Effector CD8-positive, alpha-beta T cell (primary cell): ENCODE data around the gene ZYG11A.

ENCODE experiments used
- DNase-seq: peaks from one replicate; lab custom pipeline; 2025; lab: John Stamatoyannopoulos, UW

Gene ZYG11A

DNA sequence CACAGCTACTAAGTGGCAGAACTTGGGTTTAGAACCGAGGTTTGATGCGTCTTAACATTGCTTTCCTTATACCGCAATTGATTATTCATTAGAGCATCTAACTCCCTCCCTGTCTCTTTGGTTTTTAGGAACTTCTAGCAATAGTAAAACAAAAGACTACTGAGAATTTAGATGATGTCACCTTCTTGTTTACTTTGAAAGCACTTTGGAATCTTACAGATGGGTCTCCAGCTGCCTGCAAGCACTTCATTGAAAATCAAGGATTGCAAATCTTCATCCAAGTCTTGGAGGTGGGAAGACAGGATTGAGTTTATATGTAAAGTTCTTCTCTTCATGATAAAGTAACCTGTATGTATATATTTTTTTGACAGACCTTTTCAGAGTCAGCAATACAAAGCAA, 35.0 kb downstream of the ZYG11A start:
- DNase-seq = no peak

DNA sequence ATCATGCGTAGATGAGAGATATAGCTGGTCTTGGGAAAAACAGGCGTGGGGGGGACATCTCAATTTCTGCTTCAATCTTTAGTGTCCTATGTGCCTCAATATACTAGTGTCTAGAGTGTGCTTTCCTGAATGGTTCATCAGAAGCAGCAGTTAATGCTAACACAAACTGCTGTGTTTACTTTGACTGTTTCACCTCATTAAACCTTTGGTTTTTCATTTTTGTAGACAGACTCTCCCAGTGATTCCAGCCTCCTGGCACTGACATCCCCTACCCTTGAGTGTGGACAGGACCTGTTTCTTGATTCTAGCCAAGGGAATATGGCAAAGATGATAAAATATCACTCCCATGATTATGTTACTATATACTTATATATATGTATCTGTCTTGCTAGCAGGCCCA, 37.6 kb downstream of the ZYG11A start:
- no peak for DNase-seq

DNA sequence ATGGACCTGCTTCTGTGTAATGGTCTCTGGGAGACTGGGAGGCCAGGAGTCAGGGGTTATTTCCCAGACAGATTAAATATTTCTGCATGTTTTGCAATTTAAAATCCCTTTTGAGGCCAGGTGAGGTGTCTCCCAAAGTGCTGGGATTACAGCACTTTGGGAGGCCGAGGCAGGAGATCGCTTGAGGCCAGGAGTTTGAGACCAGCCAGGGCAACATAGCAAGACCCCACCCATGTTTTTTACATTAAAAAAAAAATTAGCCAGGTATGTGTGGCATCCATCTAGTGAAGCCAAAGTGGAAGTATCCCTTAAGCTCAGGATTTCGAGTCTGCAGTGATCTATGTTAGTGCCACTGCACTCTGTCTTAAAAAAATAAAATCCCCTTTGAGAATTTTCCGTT, 44.9 kb downstream of the ZYG11A start:
- DNase-seq = no peak

DNA sequence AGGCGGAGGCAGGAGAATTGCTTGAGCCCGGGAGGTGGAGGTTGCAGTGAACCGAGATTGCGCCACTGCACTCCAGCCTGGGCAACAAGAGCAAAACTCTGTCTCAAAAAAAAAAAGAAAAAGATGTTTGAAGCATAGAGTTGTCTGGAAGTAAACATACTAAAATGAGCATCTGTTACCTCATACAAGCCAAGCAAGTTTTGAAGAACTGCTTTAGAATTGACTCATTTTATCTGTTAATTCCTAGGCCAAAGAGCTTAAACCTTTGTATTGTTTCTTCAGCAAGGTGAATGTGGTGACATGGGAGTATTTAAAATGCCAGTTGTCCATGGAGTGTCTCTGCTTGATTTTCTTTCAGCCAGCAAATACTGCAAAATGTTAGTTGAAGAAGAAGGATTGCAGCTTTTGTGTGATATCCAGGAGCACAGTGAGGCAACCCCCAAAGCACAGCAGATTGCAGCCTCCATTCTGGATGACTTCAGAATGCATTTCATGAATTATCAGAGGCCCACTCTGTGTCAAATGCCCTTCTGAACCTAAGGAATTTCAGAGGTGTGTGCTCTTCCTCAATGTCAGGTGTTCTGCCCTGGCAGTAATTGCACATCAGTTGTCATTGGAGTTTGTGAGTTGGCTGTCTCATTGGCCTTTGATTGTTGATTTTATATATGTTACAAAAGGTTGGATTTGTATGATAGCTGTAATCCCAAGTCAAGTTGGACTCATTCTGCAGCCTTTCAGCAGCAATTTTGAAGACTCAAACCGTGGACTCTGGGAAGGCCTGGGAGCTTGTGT, 50.1 kb downstream of the ZYG11A start:
- DNase-seq = no peak

DNA sequence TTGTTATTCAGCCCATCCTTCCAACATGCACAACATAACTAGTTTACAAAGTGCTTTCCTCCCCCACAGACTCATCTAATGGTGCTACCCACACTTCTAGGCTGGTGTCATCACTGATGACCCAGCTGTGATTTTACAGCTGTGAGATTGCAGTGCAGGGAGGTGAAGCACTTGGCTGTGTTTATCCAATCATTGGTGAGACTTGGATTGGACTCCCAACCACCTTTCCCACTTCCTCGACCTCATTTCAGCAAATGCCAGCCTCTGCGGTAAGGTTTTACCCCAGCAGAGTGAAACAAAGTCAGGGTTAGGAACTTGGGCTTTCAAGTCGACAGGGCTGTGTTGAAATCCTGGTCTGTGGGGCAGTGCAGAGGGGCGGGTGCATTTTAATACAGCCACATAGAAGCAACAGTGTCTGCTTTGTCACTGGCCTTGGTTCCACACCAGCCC, 56.9 kb downstream of the ZYG11A start:
- no peak for DNase-seq

DNA sequence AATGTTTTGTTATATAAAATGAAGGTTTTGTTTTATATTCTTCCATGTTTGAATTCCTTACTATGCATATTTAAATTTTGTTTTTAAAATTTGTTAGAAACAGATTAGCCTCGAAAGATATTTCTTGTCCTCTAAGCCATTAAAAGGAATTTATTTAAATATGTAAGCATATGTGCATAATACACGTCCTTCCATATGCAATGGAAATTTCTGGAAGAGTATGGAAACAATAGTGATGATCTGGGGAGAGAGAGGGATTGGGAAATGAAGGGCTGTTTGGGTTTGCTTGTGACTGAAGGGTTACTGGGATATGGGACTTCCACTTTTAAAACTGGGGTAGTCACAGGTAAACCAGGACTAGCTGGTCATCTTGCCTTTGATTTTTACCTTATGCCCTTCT, 57.8 kb downstream of the ZYG11A start:
- no peak for DNase-seq

DNA sequence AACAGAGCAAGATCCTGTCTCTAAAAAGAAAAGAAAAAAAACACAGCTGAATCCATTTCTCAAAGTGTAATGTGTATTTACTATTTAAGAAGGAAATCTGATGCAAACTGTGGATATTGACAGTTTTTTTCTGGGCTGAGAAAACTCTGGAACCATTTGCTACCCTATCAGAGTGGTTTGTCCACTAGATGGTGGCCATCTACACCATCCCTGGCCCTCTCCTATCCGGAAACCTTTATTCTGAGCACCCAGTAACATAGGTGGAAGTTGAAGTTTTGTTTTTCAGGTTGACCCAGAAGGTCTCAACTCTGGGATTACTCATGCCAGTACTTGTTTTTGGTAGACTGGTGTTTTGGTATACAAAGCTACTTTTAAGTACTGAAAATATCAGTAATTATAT, 58.8 kb downstream of the ZYG11A start:
- DNase-seq = no peak

DNA sequence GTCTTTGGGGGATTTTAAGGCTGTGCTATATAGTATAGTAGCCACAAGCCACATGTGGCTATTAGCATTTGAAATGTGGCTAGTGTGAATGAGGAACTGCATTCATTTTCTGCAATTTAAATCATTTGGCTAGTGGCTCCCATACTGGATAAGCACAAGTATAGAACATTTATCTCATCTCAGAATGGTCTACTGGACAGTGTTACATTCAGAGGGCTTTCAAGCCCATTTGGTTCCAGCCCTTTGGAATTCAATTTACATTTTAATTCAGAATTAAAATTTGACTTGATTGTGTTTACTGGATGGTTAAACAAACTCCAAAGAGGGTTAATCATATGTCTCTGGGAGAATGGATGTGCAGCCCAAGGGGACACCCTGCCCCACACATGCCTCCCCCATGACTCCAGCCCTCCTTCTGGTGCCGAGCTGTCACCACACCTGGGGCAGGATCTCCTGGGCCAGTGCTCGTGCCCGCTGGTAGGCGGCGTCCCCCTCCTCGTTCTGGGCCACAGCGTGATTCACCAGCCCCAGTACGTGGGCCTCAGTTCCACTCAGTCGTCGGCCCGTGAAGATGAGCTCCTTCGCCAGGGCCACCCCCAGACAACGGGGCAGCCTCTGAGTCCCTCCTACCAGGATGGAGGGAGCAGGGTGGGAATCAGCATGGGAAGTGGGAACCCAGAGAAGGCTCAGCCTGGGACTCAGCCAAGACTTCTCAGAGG, 61.8 kb downstream of the ZYG11A start:
- no peak for DNase-seq

DNA sequence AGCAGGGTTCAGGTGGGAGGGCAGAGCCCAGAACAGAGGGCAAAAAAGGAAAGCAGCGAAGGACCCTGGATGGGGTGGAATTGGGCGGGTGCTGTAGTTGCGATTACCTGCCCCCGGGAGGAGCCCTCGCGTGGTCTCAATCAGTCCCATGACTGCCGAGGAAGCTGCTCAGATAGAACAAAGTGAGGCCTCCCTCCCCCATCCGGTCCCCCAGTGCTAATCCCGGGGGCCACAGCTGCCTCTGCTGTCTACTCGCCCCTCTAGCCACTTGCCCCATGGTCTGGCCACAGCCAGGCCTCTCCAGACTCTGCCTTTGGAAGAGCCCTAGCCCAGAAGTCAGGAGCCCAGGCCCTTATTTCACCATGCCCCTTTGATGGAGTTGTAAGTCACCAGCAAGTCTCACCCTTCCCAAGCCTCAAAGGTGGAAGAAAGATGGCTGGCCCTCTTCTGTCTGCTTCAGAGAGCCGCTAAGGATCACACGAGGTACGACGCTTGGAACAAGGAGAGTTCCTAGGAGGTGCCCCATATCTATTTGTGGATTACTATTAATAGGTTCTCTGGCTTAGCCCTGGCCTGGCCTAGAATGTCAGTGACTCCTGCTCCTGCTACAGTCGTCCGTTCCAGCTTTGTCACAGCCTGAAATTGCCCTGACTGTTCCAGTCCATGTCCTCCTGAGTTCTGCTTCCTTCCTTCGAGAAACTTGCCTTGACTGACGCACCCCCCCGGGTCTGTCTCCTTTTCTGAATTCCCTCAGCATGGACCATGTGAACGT, 62.6 kb downstream of the ZYG11A start:
- no peak for DNase-seq

DNA sequence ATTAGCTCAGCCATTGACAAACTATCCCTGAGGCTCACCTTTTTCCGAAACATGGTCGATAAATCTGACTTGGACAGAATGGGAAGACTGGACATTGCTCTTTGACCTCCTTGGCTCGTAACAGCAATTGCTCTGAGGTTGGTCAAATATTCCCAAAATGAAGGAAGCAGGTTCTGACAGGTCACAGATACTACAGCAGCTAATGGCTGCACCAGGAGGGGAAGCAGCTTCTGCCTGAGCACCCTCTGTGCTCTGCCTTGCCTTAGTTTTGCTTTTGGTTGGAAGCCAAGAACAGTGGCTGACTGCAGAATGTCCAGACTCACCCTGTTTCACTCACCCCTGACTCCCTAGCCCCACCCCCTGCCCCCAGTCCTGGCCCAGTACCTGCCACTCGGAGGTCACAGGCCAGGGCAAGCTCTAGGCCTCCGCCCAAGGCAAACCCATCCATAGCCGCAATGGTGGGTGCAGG, 63.6 kb downstream of the ZYG11A start:
- no peak for DNase-seq

DNA sequence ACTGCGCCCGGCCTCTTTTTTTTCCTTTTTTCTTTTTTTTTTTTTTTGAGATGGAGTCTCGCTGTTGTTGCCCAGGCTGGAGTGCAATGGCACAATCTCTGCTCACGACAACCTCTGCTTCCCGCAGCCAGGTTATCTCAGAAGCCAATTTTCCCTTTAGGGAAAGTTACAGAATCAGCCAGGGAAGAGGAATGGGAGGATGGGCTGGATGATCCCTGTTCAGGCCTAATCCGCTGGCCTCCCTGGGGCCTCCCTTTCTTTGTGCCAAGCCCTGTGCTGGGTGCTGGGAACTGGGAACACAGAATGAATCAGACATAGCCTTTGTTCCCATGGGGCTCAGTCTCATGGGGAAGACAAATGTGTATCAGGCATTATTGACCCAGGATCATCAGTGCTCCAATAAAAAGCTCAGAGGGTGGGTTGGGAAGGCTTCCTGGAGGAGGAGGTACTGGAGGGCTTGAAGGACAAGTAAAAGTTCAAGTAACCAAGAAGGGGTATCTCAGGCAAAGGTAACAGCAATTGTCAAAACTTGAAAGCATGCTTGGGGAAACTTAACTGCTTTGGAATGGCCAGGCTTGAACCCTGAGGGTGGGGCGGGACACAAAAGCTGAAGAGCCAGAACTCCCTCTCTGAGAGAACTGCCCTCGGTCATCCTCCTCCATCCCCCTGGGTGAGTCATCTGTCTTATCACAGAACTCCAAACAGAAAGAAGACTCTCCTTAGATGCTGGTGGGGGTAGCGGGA, 64.7 kb downstream of the ZYG11A start:
- DNase-seq = no peak

DNA sequence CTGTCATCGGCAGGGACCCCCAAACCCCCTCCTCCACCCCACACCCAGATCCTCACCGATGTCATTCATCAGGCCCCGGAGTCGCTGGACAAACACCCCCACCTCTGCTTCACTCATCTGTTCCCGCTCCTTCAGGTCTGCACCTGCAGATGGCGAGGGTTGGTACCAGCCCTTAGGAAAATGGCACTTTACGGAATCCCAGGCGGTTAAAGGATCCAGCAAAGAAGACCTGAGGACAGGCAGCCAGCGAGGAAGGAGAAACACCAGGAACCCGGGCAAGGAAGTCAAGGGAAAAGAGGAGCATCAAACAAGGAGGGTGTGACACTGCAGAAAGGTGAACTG, 65.2 kb downstream of the ZYG11A start:
- DNase-seq = no peak

DNA sequence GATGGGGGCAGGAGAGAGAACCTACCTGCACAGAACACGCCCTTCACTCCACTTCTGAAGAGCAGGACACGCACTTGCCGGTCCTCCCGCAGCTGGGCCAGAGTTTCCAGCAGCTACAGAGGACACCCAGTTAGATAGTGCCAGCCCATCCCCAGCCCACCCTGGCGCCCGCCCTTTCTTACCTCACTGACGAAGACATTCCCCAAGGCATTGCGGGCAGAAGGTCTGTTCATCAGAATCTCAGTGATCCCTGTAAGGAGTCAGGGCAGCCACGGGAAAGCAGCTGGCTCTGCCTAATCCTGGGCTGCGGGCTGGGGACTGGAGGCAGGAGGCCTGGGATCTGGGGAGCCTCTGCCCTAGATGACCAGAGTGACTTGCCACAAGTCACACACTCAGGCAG, 69.0 kb downstream of the ZYG11A start:
- DNase-seq = no peak

DNA sequence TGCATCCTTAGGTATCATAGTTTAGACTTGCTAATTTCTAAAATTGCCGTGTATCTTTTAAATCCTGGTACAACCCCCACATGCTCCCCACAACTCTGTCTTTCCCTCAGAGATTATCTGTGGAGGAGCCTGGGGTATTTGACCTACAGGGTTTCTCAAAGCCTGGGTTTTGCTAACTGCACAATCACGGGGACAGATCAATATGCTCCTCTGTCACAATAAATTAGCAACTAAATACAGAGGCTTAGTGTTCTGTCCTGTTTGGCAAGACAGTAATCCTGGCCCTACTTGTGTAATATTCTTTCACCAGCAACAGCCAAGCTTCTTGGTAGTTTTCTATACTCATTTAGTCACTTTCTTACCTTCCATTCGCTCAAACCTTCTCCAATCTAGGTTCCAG, 70.5 kb downstream of the ZYG11A start:
- DNase-seq = no peak

DNA sequence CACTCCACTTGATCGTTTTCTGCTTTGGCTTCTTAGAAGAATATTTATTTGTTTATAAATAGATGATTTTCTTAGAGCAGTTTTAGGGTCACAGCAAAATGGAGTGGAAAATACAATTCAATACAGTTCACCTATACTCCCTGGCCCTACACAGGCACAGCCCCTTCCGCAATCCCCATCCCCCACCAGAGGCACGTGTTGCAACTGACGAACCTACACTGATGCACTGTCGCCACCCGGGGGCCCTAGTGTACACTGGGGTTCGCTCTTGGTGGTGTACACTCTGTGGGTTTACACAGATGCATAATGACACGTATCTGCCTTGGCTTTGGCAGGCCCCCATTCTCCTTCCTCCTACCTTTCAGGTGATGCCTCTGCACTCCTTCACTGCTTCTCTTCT, 71.0 kb downstream of the ZYG11A start:
- DNase-seq = no peak

DNA sequence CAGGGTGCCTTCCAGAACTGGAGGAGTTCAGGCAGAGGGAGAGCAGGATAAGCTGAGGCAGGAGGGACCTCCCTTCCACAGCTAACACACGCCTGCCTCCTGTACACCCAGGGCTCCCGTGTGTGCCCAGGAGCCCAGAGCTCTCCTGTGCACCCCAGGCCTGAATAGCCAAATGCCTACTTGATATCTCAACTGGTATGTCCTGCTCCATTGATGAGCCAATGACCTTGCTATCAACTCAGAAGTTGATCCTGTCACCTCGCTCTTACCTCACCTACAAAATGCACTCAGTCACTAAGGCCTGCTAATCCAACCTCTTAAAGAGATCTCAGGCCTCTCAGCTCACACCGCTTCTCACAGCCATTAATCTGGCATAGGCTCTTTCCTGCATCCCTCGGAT, 71.9 kb downstream of the ZYG11A start:
- DNase-seq = no peak

DNA sequence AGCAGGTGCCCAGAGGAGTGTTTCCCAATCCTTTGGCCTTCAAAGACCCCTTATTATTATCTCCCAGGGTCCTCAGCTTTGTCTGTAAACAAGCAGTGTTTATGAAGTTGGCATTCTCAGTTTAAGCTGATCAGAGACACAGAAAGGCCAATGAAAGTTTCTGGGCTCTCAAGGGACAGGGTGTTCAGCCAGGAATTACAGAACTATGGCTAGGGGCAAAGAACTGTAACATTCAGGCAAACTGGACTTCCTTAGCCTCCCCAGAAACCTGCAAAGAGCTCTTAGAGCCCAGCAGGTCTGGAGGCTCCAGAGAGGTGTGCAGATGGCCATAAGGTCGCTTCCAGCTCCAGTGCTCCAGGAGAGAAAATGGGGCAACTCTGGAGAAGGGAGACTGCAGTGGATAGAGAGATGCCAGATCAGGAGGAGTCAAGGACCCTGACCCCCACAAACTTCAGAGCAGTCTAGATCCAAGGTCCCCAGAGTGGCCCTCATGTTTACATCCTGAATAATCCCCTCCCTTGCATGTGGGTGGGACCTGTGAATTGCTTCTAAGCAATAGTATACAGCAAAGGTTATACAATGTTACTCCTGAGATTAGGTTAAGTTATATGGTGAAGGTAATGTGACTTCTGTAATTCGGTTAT, 72.8 kb downstream of the ZYG11A start:
- DNase-seq = no peak

DNA sequence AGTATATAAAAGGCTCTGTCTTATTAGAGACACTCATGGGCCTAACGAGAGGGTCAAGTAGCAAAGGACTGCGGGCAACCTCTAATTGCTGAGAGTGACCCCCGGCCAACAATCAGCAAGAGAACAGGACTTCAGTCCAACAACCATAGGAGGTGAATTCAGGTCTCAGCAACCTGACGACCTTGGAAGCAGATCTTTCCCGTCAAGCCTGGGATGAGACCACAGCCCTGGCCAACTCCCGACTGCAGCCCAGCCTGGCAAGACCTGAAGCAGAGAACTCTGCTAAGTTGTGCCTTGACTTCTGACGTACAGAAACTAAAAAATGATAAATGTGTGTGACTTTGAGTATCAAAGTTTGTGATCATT, 73.3 kb downstream of the ZYG11A start:
- no peak for DNase-seq

DNA sequence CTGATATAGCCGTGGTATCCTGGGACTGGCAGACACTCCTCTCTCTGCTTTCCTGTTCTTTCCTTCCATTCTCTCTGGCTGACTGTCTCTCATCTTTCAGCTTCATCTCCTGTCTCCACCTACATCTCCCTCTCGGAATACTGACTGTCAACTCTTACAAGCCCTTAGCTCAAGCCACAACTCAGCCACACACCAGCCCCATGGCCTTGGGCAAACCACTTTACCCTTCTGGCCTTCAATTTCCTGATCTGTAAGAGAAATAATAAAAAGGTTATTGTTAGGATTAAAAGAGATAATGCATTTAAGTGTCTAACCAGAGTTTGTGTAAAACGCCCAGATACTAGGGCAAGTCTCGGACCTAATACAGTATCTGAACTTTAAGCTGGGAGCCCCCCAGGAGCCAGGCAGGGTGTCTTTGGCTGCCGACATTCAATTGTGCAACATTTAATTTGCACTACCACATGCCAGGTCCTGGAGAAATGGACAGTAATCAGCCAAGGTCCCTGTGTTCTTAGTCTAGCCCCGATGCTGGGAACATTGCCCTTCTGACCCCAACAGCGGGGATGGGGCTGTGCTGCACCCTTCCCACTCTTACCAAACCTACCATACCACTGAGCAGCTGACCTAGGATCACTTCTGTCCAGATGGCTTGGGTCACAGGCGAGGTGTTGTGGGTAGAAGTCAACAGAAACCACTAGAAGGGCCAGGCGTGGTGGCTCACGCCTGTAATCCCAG, 73.8 kb downstream of the ZYG11A start:
- DNase-seq = no peak

DNA sequence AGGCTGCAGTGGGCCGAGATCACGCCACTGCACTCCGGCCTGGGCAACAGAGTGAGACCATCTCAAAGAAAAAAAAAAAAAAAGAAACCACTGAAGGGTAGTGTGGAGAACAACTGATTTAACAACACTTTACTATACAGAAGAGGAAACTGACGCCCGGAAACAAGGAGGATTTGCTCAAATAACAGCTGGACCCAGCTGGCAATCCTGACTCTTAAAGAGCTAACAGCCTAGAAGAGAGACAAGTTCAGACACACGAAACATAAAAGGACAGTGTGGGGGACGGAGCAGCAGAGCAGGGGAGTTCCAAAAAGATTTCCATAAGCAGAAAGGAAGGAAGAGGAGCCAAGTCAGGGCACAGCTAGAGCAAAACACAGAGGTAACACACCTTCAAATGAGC, 74.6 kb downstream of the ZYG11A start:
- DNase-seq = no peak

DNA sequence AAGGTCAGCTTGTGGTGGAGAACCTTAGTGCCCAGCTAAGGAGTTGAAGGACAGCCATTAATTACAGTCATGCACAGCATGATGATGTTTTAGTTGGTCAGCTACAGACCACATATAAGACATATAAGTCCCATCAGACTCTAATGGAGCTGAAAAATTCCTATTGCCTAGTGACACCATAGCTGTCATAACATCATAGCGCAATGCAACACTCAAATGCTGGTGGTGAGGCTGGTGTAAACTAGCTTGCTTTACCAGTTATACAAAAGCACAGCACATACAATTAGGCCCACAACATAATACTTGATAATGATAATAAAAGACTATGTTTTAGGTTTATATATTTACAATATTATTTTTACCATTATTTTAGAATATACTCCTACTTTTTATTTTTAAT, 75.0 kb downstream of the ZYG11A start:
- no peak for DNase-seq
